Stimulated activated CD8-positive, alpha-beta memory T cell treated with anti-CD3 and anti-CD28 coated beads, Interleukin-7, amount 100 ng/mL, for 1 hour (primary cell): ENCODE results near the gene C11orf86.
"Not testable (repeated sequence)": the region's sequence is repeated elsewhere in the genome, so short reads cannot be mapped to it uniquely, and the experiment has no call there.

ENCODE experiments used
- DNase-seq, 2 donors: peaks; one replicate each; pipeline ENCODE4 v3.0.0-alpha.2; 2020; ENCODE audit warnings: low read depth in 2 of 2

The C11orf86 gene

GRCh38 chr11:66967670-66968425 lies 7.3 kb upstream of the C11orf86 start:
- DNase-seq, result no peak

GRCh38 chr11:66969584-66970225 lies 5.4 kb upstream of the C11orf86 start:
- no peak for DNase-seq

- no peak for DNase-seq
These were observed 4.7 kb upstream of the C11orf86 start for GRCh38 chr11:66970371-66970806.

GRCh38 chr11:66970807-66971442 lies 4.2 kb upstream of the C11orf86 start:
- DNase-seq, result no peak

GRCh38 chr11:66971488-66971887 lies 3.6 kb upstream of the C11orf86 start:
- DNase-seq, result no peak

- DNase-seq, result no peak
These were observed 1.0 kb upstream of the C11orf86 start for GRCh38 chr11:66973956-66974580.

GRCh38 chr11:66975405-66976027 lies 412 bp downstream of the C11orf86 start:
- DNase-seq, result no peak

GRCh38 chr11:66976028-66976467 lies 944 bp downstream of the C11orf86 start:
- DNase-seq, result no peak

- no peak for DNase-seq
These were observed 1.8 kb downstream of the C11orf86 start for GRCh38 chr11:66976925-66977324.

GRCh38 chr11:66978229-66978628 lies 3.1 kb downstream of the C11orf86 start:
- no peak for DNase-seq

- no peak for DNase-seq
These were observed 3.6 kb downstream of the C11orf86 start for GRCh38 chr11:66978717-66979116.

- DNase-seq, result no peak
These were observed 4.4 kb downstream of the C11orf86 start for GRCh38 chr11:66979336-66979980.

- DNase-seq, result no peak
These were observed 7.0 kb downstream of the C11orf86 start for GRCh38 chr11:66981976-66982578.

- no peak for DNase-seq
These were observed 8.3 kb downstream of the C11orf86 start for GRCh38 chr11:66983275-66983924.

- no peak for DNase-seq
These were observed 10.5 kb downstream of the C11orf86 start for GRCh38 chr11:66985508-66986177.

- DNase-seq, result no peak
These were observed 11.1 kb downstream of the C11orf86 start for GRCh38 chr11:66986178-66986545.

- DNase-seq, result no peak
These were observed 12.1 kb downstream of the C11orf86 start for GRCh38 chr11:66987158-66987620.

- no peak for DNase-seq
These were observed 13.0 kb downstream of the C11orf86 start for GRCh38 chr11:66987924-66988637.

GRCh38 chr11:66988741-66989140 lies 13.6 kb downstream of the C11orf86 start:
- not testable (repeated sequence) for DNase-seq
